ENCODE measurements around the gene ABCA4. TPM values are rescaled to one million over a fixed set of nuclear protein-coding genes. Genes with fewer than 3 reads are reported as not detected.

ABCA4 gene
- total RNA-seq, 1 donor from 2014 or later: 0.14 TPM

- TF ChIP-seq CTCF (conservative IDR thresholded peaks at IDR 0.05): no peak
- no peak for DNase-seq (ENCODE audit: low read depth, low spot score)
- peaks cover 6% of the 10 kb centered on the region for H3K27me3 Mint-ChIP-seq (ENCODE audit: low read depth)
- H3K27ac Mint-ChIP-seq (ENCODE audit: unreplicated experiment): no peak overlapping the region
- peaks cover 11% of the 10 kb centered on the region for H3K4me1 Mint-ChIP-seq
- no peak overlapping the region for H3K4me3 Mint-ChIP-seq
- no peaks in the 10 kb centered on the region for H3K9me3 Mint-ChIP-seq
- no peaks in the 10 kb centered on the region for H3K36me3 Mint-ChIP-seq (ENCODE audit: low read depth)
Observed at GRCh38 chr1:94060720-94061119, 60.2 kb downstream of the ABCA4 start.

DNA sequence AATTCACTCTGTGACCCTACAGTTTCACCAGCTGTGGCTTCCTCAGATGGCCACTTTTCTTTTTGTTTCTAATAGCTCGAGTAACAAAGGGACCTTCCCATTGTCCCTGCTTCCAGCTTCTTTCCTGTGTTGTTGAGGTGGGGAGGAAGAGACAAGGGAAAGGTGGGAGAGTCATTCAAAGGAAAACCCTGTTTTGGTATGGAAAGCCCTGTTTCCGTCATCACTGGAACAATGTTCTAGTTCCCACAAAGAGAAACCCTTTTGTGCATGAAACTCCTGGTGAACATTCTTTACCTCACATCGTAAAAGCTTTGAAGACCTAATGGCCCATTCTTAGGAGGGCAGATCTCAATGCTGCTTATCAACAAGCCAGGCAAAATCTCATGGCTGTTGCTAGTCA is 62.2 kb downstream of the ABCA4 start:
- DNase-seq (ENCODE audit: low read depth, low spot score): no peak
- no peak overlapping the region for H3K4me3 Mint-ChIP-seq
- H3K27me3 Mint-ChIP-seq (ENCODE audit: low read depth): peaks cover 6% of the 10 kb centered on the region
- no peaks in the 10 kb centered on the region for H3K36me3 Mint-ChIP-seq (ENCODE audit: low read depth)
- peaks cover 22% of the 10 kb centered on the region for H3K4me1 Mint-ChIP-seq
- H3K27ac Mint-ChIP-seq (ENCODE audit: unreplicated experiment): no peak overlapping the region
- TF ChIP-seq CTCF (conservative IDR thresholded peaks at IDR 0.05): no peak
- H3K9me3 Mint-ChIP-seq: no peaks in the 10 kb centered on the region

GRCh38 chr1:94056996-94057395 is 64.0 kb downstream of the ABCA4 start:
- no peak for DNase-seq (ENCODE audit: low read depth, low spot score)
- no peaks in the 10 kb centered on the region for H3K9me3 Mint-ChIP-seq
- H3K27ac Mint-ChIP-seq (ENCODE audit: unreplicated experiment): no peak overlapping the region
- TF ChIP-seq CTCF (conservative IDR thresholded peaks at IDR 0.05): no peak
- H3K4me3 Mint-ChIP-seq: no peak overlapping the region
- H3K4me1 Mint-ChIP-seq: peaks cover 19% of the 10 kb centered on the region
- H3K36me3 Mint-ChIP-seq (ENCODE audit: low read depth): no peaks in the 10 kb centered on the region
- peaks cover 6% of the 10 kb centered on the region for H3K27me3 Mint-ChIP-seq (ENCODE audit: low read depth)

- H3K36me3 Mint-ChIP-seq (ENCODE audit: low read depth): no peaks in the 10 kb centered on the region
- peaks cover 15% of the 10 kb centered on the region for H3K4me1 Mint-ChIP-seq
- no peak overlapping the region for H3K27ac Mint-ChIP-seq (ENCODE audit: unreplicated experiment)
- TF ChIP-seq CTCF (conservative IDR thresholded peaks at IDR 0.05): no peak
- H3K9me3 Mint-ChIP-seq: no peaks in the 10 kb centered on the region
- peaks cover 4% of the 10 kb centered on the region for H3K27me3 Mint-ChIP-seq (ENCODE audit: low read depth)
- DNase-seq (ENCODE audit: low read depth, low spot score): no peak
- H3K4me3 Mint-ChIP-seq: no peak overlapping the region
Observed at GRCh38 chr1:94056171-94056570, 64.8 kb downstream of the ABCA4 start.

- no peak overlapping the region for H3K27ac Mint-ChIP-seq (ENCODE audit: unreplicated experiment)
- no peak overlapping the region for H3K4me3 Mint-ChIP-seq
- peaks cover 4% of the 10 kb centered on the region for H3K27me3 Mint-ChIP-seq (ENCODE audit: low read depth)
- no peak for DNase-seq (ENCODE audit: low read depth, low spot score)
- H3K9me3 Mint-ChIP-seq: no peaks in the 10 kb centered on the region
- TF ChIP-seq CTCF (conservative IDR thresholded peaks at IDR 0.05): no peak
- H3K36me3 Mint-ChIP-seq (ENCODE audit: low read depth): no peaks in the 10 kb centered on the region
- H3K4me1 Mint-ChIP-seq: peaks cover 15% of the 10 kb centered on the region
Observed at GRCh38 chr1:94055459-94056122, 65.4 kb downstream of the ABCA4 start.
